ENCODE data around the gene CDC34.

CDC34 gene

GRCh38 chr19:510606-511100 lies 20.9 kb upstream of the CDC34 start:
- peak; percentile 92 for TF ChIP-seq CTCF (IDR thresholded peaks at IDR 0.05)

DNA sequence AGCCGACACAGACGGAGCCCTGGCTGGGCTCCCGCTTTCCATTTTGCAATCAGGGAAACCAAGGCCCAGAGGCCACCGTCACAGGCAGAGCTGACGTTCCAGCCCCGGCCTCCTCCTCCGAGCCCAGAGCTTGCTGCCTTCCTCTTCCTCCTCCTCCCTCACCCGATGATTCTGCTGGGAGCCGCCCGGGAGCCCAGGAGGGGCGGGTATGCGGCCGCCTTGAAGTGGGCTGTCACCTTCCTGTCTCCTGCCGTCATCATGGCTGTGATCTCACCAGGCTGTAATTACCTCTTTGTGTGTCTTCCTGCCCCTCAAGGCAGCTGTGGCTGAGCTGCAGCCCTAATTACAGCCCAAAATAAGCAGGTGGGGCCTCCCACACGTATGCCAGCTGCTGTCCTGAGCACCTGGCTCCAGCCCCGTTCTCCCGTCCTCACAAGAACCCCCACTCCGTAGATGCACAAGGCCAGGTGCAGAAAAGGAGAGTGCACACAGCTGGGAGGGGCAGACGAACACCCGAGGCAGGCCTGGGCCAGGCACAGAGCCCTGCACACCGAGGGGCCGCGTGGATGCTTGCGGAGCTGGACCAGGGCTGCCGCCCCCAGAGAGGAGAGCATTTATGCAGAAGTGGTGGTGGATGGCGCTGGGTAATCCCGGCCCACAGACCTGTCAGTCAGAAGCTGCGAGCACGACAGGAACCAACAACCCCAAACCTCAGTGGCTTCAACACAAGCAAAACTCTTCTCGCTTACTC lies 20.3 kb upstream of the CDC34 start:
- no peak for TF ChIP-seq CTCF (IDR thresholded peaks at IDR 0.05)

DNA sequence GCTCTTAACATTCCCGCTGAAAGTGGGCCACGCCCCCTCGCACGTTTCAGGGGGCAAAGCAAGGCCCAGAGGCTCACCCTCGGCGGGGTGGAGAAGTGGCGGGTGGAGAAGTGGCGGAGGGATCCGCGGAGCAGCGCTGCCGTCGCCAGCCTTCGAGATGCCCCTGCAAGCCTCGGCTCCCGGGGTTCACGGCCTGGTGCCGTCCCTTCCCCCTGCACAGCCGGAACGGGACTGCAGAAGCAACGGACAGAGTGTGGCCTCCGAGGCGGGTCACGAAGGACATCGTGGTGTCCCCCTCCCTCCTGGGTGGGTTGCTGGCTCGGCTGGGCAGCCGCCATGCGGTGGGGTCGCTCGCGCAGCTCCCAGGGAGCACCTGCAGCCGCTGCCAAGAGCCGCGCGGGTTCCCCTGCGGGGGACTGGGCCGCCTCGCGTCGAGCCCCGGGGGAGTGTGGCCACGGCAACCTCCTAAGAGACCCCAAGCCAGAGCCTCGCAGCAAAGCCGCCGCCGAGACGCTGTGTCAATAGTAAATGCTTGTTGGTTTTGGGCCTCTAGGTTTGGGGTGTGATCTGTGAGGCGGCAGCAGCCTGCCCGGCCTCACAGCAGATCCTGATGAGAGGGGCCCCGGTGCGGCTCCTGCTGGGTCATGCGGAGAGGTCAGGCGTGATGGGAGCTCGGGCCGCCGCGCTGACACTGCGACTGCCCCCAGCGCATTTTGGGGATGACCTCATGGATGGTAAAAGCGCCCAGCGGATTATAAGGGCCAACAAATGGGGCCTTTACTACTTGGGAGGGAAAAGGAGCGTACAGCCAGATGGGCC lies 18.8 kb upstream of the CDC34 start:
- no peak for TF ChIP-seq CTCF (IDR thresholded peaks at IDR 0.05)

DNA sequence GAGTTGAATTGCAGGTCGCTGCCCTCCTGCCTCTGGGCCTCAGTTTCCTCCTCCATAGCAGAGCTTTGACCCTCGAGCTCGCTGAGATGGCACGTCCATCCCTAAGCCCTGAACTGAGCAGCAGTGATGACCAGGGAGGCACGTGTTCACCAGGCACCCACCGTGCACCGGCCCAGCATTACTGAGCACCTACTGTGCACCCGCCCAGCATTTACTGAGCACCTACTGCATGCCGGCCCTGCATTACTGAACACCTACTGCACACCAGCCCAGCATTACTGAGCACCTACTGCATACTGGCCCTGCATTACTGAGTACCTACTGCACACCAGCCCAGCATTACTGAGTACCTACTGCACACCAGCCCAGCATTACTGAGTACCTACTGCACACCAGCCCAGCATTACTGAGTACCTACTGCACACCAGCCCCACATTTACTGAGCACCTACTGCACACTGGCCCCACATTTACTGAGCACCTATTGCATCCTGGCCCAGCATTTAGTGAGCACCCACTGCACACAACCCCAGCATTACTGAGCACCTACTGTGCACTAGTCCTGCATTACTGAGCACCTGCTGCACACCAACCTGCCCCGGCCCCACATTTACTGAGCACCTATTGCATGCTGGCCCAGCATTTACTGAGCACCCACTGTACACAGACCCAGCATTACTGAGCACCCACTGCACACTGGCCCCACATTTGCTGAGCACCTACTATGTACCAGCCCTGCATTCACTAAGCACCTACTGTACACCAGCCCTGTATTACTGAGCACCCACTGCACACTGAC lies 18.0 kb upstream of the CDC34 start:
- TF ChIP-seq CTCF (IDR thresholded peaks at IDR 0.05) = no peak

DNA sequence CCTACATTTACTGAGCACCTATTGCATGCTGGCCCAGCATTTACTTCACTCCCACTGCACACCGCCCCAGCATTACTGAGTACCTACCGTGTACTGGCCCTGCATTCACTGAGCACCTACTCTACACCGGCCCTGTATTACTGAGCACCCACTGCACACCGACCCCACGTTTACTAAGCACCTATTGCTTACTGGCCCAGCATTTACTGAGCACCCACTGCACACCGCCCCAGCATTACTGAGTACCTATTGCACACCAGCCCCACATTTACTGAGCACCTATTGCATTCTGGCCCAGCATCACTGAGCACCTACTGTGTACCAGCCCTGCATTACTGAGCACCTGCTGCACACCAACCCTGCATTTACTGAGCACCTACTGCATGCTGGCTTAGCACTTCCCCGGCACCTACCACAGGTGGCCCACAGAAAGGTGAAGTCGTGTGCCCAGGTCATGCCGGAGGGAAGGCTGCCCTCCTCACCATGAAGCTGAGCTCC lies 17.3 kb upstream of the CDC34 start:
- no peak for TF ChIP-seq CTCF (IDR thresholded peaks at IDR 0.05)

GRCh38 chr19:517721-518597 lies 13.6 kb upstream of the CDC34 start:
- no peak for TF ChIP-seq CTCF (IDR thresholded peaks at IDR 0.05)
